Lower leg skin (tissue), 3 donors: ENCODE data around the gene DPYD.

Source experiments
- POLR2A ChIP-seq, 2 donors: fragments of 450-650 bp; IDR thresholded peaks; one replicate each; pipeline ENCODE4 v1.6.1; 2016 to 2017; ENCODE audit warnings: antibody characterized with exemption in 2 of 2, mild to moderate bottlenecking in 1 of 2, moderate library complexity in 1 of 2
- TF ChIP-seq, protein P1 (sequence below), 3 donors: fragments of 450-650 bp; IDR thresholded peaks; one replicate each; pipeline ENCODE4 v1.5.1; 2016; ENCODE audit warnings: antibody characterized with exemption in 3 of 3, mild to moderate bottlenecking in 3 of 3, moderate library complexity in 2 of 3

DNA sequence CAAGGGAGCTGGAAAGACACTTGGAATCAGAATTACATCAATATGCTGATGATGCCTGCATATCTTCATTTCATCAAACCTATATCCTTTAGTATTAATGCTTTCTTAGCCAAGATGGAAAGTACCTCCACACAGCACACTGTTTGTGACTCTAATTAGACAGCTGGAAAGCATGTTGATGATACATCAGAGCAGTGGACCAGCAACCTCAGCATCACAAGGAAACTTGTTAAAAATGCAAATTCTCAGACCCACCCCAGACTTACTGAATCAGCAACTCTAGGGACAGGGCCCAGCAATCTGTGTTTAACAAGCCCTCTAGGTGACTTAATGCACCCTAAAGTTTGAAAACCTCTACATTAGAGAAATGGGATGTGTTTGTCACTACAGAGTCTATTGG is 332.1 kb downstream of the DPYD start:
- no peak for TF ChIP-seq POLR2A (IDR thresholded peaks at IDR 0.05)
- TF ChIP-seq, protein P1, sequence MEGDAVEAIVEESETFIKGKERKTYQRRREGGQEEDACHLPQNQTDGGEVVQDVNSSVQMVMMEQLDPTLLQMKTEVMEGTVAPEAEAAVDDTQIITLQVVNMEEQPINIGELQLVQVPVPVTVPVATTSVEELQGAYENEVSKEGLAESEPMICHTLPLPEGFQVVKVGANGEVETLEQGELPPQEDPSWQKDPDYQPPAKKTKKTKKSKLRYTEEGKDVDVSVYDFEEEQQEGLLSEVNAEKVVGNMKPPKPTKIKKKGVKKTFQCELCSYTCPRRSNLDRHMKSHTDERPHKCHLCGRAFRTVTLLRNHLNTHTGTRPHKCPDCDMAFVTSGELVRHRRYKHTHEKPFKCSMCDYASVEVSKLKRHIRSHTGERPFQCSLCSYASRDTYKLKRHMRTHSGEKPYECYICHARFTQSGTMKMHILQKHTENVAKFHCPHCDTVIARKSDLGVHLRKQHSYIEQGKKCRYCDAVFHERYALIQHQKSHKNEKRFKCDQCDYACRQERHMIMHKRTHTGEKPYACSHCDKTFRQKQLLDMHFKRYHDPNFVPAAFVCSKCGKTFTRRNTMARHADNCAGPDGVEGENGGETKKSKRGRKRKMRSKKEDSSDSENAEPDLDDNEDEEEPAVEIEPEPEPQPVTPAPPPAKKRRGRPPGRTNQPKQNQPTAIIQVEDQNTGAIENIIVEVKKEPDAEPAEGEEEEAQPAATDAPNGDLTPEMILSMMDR (IDR thresholded peaks at IDR 0.05) = no peak
